Rectal smooth muscle tissue (tissue), 1 donor: ENCODE results near the gene ETDC.

Source experiments
- H3K27ac ChIP-seq: one replicate; pipeline ENCODE4 v1.7.0; 2013; ENCODE audit warnings: low read depth, low read length, inconsistent platforms
- H3K27me3 ChIP-seq: one replicate; pipeline ENCODE4 v1.7.0; 2013; ENCODE audit warnings: low read length; ENCODE audit not compliant: control insufficient read depth, insufficient read depth
- H3K36me3 ChIP-seq: one replicate; pipeline ENCODE4 v1.7.0; 2013; ENCODE audit warnings: low read length; ENCODE audit not compliant: control insufficient read depth, insufficient read depth
- H3K4me1 ChIP-seq: one replicate; pipeline ENCODE4 v1.7.0; 2013; ENCODE audit warnings: low read length; ENCODE audit not compliant: control insufficient read depth, insufficient read depth
- H3K4me3 ChIP-seq: one replicate; pipeline ENCODE4 v1.7.0; 2013; ENCODE audit warnings: low read length
- H3K9ac ChIP-seq: one replicate; pipeline ENCODE4 v1.7.0; 2013; ENCODE audit warnings: low read length

Gene ETDC

DNA sequence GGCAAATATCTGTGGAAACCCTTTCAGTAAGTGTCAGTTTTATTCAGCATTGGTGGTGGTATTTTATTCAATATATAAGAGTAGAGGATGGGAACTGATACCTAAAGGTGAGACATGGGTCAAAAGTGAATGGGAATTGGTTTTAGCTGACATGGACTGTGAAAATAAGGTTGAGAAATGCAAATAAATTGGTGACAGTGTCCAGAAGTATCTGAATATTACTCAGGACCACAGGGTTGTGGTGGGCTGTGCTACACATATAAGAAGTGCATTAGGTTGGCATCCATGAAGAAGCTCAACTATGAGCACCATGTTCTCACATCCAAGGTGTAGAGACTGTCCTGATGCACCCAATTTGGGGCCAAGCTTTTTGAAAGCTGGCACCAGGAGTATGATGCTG lies 45.0 kb downstream of the ETDC start:
- no peaks in the 10 kb centered on the region for H3K36me3 ChIP-seq

More for the DNA sequence above, 45.0 kb downstream of the ETDC start:
- Histone ChIP-seq H3K27ac (no peak overlapping the region), H3K9ac (no peak overlapping the region), H3K4me3 (no peak overlapping the region), H3K27me3 (no peaks in the 10 kb centered on the region), H3K4me1 (no peaks in the 10 kb centered on the region)
